ENCODE measurements around the gene AIMP2. TPM values are rescaled to one million over a fixed set of nuclear protein-coding genes. Genes with fewer than 3 reads are reported as not detected.
"Not testable (repeated sequence)": the region's sequence is repeated elsewhere in the genome, so short reads cannot be mapped to it uniquely, and the experiment has no call there.

The AIMP2 gene
- total RNA-seq, result 21.9 TPM
- 35.6 TPM for polyA plus RNA-seq

DNA sequence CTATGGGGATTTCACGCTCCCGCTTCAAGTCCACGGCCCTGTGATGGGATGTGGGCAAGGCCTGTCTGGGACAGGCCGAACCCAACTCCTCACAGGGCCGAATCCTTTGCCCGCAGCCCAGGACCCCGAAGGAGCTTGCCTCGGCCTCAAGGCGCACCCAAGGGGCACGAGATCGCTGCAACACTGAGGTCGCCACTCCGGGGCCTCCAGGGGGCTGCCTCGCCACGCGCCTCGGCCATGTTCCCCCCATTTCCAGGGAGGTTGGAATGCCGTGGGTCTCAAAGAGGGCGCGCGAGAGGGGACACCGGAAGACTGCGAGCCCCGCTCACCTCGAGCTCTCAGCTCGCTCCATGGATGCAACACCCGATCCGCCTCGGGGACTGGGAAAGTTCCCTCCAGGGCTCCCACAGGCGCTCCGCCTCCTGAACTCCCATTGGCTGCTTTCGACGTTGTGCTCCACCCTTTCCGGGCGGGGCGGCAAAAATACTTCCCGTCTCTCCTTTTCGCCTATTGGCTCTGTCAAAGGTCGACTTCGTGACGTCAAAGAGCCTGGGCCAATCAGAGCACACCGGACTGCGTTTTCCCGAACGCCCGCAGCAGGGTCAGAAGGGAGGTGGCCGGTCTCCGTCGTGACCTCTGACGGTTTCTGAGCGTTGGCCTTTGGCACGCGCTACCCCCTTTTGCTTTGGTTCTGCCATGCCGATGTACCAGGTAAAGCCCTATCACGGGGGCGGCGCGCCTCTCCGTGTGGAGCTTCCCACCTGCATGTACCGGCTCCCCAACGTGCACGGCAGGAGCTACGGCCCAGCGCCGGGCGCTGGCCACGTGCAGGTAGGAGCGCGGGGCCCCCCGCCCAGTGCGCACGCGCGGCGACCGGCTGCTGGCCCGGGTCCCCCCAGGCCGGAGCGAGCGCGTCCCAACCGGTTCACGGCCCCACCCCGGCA is at the start of gene AIMP2, which contains the start of gene PMS2:
TSS of gene AIMP2 (plus strand) at position 605 of the 944 bp plus-strand sequence. CDS start at position 697, 92 bp downstream.
TSS of gene PMS2 (minus strand) at position 382 of the 944 bp plus-strand sequence. CDS start at position 352, 30 bp downstream.
- no peaks in the 10 kb centered on the region for H3K4me1 ChIP-seq (ENCODE audit: insufficient read depth)
- peak within 1 kb of the TSS; percentile 79 for H3K27ac ChIP-seq (ENCODE audit: low read depth)
- no peaks in the 10 kb centered on the region for H3K36me3 ChIP-seq (ENCODE audit: insufficient read depth)
- WGBS, result under 1% methylated on average over 84 of the region's 84 CpGs
- DNase-seq (ENCODE audit: extremely low spot score), result peak; percentile 99
- peak within 1 kb of the TSS; percentile 74 for H3K4me3 ChIP-seq (ENCODE audit: low read depth, low read length)

DNA sequence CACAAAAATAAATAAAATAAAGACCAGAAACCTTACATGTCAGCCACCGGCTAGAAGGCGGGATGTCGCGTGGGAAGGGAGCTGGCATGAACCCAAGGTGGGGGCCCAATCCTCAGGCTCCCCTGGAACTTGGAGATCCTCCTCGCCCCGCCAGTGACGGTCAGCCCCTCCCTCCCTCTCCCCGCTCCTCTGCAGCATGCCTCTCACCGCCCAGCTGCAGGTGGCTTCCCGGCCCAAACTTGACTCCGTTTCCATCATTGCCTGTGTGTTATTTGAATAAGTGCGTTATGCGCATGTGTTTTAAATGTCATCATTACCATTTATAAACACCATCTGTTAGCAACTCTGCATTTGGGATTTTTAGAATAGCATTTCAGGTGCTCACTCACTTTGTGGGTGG is 45.9 kb upstream of the AIMP2 start:
- H3K27ac ChIP-seq (ENCODE audit: low read depth); H3K4me1 ChIP-seq (ENCODE audit: insufficient read depth); H3K4me3 ChIP-seq (ENCODE audit: low read depth, low read length); H3K36me3 ChIP-seq (ENCODE audit: insufficient read depth); DNase-seq (ENCODE audit: extremely low spot score): not testable (repeated sequence)
- 27% methylated on average over 5 of the region's 13 CpGs for WGBS

DNA sequence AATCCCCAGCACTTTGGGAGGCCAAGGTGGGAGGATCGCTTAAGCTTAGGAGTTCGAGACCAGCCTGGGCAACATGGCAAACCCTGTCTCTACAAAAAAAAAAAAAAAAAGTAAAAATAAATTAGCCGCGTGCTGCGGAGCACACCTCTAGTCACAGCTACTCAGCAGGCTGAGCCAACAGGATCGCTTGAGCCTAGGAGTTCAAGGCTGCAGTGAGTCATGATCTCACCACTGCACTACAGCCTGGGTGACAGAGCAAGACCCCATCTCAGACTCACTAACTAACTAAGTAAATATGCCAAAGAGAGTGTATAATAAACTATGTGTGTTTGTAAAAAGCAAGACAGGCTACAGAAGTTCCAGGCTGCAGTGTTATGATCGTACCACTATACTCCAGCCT is 45.3 kb upstream of the AIMP2 start:
- H3K4me1 ChIP-seq (ENCODE audit: insufficient read depth); H3K36me3 ChIP-seq (ENCODE audit: insufficient read depth); H3K27ac ChIP-seq (ENCODE audit: low read depth); DNase-seq (ENCODE audit: extremely low spot score); H3K4me3 ChIP-seq (ENCODE audit: low read depth, low read length): not testable (repeated sequence)
- WGBS, result 92% methylated on average over 5 of the region's 7 CpGs

DNA sequence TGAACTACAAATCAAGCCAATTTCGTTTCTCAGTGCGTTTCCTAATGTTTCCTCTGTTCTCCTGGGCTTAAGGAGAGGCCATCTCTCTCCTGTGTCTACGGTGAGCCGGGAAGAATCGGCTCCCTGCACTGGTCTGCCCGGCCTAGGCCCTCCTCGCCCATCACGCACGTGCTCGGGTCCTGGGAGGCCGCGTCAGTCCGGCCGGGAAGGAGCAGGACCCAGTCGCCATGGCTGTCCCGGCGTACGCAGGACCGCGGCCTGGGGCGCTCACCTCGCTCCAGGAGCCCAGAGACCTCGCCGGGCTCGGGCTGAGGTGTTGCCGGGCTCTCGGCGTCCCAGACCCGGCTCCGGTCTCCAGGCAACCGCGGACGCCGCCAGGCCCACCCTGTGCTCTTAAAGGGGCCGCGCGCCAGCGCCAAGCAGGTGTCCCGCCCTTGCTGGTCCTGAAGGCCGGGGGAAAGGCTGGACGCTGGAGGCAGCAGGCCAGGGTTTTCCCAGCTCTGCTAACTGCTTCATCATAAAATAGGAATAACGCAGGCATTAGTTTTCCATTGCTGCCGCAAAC is 38.6 kb upstream of the AIMP2 start, which contains the start of gene RSPH10B:
TSS of gene RSPH10B (minus strand) at position 343 of the 565 bp plus-strand sequence. CDS start 3,573 bp downstream, outside the sequence.
- H3K4me3 ChIP-seq (ENCODE audit: low read depth, low read length); H3K36me3 ChIP-seq (ENCODE audit: insufficient read depth); H3K27ac ChIP-seq (ENCODE audit: low read depth); DNase-seq (ENCODE audit: extremely low spot score); H3K4me1 ChIP-seq (ENCODE audit: insufficient read depth): not testable (repeated sequence)
- WGBS, result 1% methylated on average over 22 of the region's 43 CpGs

DNA sequence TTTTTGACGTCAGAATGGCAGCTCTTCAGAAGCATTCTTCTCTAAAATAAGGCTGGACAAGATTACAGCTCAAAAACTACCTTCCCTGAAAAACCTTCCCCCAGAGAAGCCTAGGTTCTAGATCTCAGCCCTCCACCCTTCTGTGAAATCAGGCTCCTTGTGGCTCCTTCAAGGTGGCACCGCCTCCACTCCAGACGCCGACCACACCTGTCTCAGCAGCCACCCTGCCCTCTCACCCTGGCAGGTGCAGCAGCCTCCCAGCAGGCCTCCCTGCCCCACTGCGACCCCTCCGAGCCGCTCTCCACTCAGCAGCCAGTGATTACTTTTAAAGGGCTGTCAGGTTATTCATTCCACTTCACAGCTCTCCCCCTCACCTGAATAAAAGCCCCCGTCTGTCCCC is 35.5 kb upstream of the AIMP2 start:
- not testable (repeated sequence) for H3K4me3 ChIP-seq (ENCODE audit: low read depth, low read length)
- no CpG with 5 or more reads among the region's 8 CpGs for WGBS

DNA sequence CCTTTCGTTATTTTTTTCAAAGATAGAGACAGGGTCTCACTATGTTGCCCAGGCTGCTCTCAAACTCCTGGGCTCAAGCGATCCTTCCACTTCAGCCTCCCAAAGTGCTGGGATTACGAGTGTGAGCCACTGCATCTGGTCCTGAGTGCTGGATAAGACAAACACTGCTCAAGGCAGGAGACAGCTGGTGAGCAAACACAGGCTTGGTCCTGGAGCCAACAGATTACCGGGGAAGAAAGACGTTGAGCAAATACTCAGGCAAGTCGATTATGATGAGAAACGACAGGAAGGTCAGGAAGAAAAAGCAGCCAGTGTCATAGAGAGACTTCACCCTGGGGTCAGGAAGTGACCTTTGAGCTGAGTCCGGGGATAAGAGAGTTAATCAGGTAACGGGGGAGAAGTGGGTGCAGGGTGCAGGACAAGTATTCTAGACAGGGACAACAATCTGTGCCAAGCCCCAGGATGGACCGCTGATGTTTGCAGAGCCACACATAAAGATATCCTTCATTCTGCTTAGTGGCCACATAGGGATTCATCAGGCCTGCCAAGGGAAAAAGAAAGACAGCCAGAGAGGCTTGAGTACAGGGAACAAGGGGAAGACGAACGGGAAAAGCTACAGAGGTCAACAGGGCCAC is 29.3 kb upstream of the AIMP2 start:
- H3K36me3 ChIP-seq (ENCODE audit: insufficient read depth); H3K27ac ChIP-seq (ENCODE audit: low read depth); DNase-seq (ENCODE audit: extremely low spot score); H3K4me1 ChIP-seq (ENCODE audit: insufficient read depth); H3K4me3 ChIP-seq (ENCODE audit: low read depth, low read length): not testable (repeated sequence)
- WGBS, result 87% methylated on average over 1 of the region's 12 CpGs

More for the DNA sequence above, 35.5 kb upstream of the AIMP2 start:
- H3K4me1 ChIP-seq (ENCODE audit: insufficient read depth); H3K27ac ChIP-seq (ENCODE audit: low read depth); H3K36me3 ChIP-seq (ENCODE audit: insufficient read depth); DNase-seq (ENCODE audit: extremely low spot score): not testable (repeated sequence)

DNA sequence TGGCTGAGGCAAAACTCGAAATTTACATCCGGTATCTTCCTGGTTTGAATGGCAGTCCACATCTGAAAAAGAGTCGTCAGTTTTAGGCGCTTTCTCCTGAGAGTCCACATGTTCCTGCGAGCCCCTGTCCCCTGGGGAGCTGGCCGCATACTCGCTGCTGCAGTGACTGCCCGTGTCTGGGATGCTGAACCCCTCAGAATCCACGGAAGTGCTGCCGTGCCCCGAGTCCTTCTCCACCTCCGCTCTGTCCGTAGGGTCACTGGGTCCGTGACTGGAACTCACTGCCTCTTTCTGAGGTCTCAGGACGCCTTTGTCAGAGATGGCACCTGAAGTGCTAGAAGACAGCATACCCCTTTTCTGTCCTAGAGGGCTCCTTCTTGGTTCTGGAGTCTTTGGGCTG is 22.0 kb upstream of the AIMP2 start:
- H3K36me3 ChIP-seq (ENCODE audit: insufficient read depth); H3K4me1 ChIP-seq (ENCODE audit: insufficient read depth): not testable (repeated sequence)
- 93% methylated on average over 15 of the region's 15 CpGs for WGBS

DNA sequence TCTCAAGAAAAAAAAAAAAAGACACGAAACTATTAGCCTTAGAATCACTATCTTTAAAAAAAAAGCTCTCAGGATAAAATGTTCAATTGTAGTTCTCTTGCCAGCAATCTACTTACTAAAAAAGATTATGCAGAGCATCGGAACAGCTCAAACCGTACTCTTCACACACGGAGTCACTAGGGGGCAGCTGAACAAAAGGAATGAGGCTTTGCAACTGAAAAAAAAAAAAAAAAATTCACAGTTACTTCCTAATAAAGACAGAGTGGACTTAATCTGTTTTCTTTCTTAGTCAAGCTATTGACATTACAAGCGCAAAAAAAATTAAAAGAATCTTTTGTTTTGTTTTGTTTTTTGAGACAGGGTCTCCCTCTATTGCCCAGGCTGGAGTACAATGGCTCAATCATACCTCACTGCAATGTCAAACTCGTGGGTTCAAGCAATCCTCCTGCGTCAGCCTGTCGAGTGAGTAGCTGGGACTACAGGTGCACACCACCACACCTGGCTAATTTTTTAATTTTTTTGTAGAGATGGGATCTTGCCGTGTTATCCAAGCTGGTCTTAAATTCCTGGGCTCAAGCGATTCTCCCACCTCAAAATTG is 11.8 kb upstream of the AIMP2 start:
- WGBS, result 48% methylated on average over 10 of the region's 10 CpGs
- H3K4me3 ChIP-seq (ENCODE audit: low read depth, low read length), result no peak overlapping the region
- no peak overlapping the region for H3K27ac ChIP-seq (ENCODE audit: low read depth)
- DNase-seq (ENCODE audit: extremely low spot score), result peak; percentile 51
- H3K36me3 ChIP-seq (ENCODE audit: insufficient read depth), result no peaks in the 10 kb centered on the region
- no peaks in the 10 kb centered on the region for H3K4me1 ChIP-seq (ENCODE audit: insufficient read depth)

More for the DNA sequence above, 22.0 kb upstream of the AIMP2 start:
- H3K27ac ChIP-seq (ENCODE audit: low read depth); H3K4me3 ChIP-seq (ENCODE audit: low read depth, low read length); DNase-seq (ENCODE audit: extremely low spot score): not testable (repeated sequence)

DNA sequence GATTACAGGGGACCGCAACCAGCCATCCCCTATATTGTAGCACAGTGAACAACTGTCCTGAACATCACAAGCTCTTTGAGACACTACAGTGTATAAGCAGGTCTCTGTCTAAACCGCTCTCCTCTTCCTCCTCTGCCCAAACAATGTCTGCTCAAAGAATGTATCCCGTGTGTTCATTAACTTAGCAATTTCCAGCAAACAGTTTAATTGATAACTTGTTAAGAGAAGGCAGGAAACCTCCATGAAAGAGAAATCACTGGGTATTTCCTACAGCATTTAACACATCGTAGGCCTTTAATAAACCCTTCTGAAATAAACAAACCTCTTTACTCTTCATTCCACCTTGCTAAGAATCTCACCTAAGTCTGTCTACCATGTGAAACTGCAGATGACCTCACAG is 1.7 kb upstream of the AIMP2 start:
- Histone ChIP-seq H3K4me1 (ENCODE audit: insufficient read depth) (no peaks in the 10 kb centered on the region), H3K4me3 (ENCODE audit: low read depth, low read length) (no peak overlapping the region), H3K27ac (ENCODE audit: low read depth) (no peak overlapping the region), H3K36me3 (ENCODE audit: insufficient read depth) (no peaks in the 10 kb centered on the region)
- no peak for DNase-seq (ENCODE audit: extremely low spot score)
- 62% methylated on average over 4 of the region's 4 CpGs for WGBS

DNA sequence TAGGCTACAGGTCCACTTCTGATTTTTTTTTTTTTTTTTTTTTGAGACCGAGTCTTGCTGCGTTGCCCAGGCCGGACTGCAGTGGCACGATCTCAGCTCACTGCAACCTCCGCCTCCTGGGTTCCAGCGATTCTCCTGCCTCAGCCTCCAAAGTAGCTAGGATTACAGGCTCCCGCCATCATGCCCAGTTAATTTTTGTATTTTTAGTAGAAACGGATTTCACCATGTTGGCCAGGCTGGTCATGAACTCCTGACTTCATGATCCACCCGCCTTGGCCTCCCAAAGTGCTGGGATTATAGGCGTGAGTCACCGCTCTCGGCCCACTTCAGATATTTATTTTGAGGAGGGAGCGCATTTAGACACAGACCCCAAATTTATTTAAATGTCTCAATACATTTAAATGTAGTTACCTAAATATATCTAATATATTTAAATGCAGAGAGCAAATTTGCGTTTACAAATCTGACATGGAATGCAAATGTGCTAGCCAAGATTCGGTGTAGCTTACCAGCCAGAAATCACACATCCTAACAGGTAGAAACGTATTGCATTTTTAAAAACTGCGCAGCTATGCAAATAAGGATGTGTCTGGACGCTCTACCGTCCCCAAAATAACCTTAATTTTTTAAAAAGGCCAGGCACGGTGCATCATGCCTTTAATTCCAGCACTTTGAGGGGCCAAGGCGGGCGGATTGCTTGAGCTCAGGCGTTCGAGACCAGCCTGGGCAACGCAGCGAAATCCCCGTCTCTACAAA is 1.1 kb upstream of the AIMP2 start:
- H3K27ac ChIP-seq (ENCODE audit: low read depth); H3K36me3 ChIP-seq (ENCODE audit: insufficient read depth); DNase-seq (ENCODE audit: extremely low spot score); H3K4me1 ChIP-seq (ENCODE audit: insufficient read depth): not testable (repeated sequence)
- WGBS, result 42% methylated on average over 27 of the region's 27 CpGs
- peak overlapping the region; percentile 74 for H3K4me3 ChIP-seq (ENCODE audit: low read depth, low read length)

DNA sequence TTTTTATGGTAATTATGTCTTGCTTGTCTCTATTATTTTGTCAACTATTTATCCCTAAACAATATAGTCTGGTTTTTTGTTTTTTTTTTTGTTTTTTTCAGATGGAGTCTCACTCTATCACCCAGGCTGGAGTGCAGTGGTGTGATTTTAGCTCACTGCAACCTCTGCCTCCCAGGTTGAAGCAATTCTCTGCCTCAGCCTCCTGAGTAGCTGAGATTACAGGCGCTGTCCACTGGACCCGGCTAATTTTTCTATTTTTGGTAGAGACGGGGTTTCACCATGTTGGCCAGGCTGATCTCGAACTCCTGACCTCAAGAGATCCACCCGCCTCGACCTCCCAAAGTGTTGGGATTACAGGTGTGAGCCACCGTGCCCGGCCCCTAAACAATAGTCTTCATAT is 1.3 kb downstream of the AIMP2 start:
- H3K27ac ChIP-seq (ENCODE audit: low read depth); H3K36me3 ChIP-seq (ENCODE audit: insufficient read depth); H3K4me1 ChIP-seq (ENCODE audit: insufficient read depth); H3K4me3 ChIP-seq (ENCODE audit: low read depth, low read length); DNase-seq (ENCODE audit: extremely low spot score): not testable (repeated sequence)
- WGBS, result 85% methylated on average over 8 of the region's 8 CpGs

DNA sequence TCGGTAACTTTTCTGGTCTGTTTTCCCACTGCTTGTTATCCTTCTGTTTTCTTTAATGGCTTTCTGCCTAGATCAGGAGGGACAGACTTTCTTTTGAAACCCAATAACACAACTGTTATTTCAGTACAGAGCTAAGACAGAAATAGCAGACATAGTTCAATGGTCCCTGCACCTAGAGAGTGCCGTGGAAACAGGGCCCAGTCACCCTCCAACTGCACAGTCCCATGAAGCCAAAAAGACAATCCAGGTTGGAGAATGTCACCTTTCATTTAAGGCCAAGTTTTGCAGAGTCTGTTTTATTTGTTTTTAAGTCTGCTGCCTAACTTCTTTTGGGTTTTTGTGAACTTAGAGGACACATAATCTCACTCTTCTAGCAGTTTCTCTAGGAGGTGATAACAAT is 2.5 kb downstream of the AIMP2 start:
- 87% methylated on average over 2 of the region's 2 CpGs for WGBS
- Histone ChIP-seq H3K27ac (ENCODE audit: low read depth) (no peak overlapping the region), H3K4me1 (ENCODE audit: insufficient read depth) (no peaks in the 10 kb centered on the region), H3K4me3 (ENCODE audit: low read depth, low read length) (no peak overlapping the region), H3K36me3 (ENCODE audit: insufficient read depth) (no peaks in the 10 kb centered on the region)
- no peak for DNase-seq (ENCODE audit: extremely low spot score)

All from urinary bladder (tissue), 4 donors.